Ovary (tissue), 9 donors: ENCODE results near the gene IFNK. TPM values are rescaled to one million over a fixed set of nuclear protein-coding genes. Genes with fewer than 3 reads are reported as not detected.

Experiments used
- DNase-seq, 5 donors: peaks; one replicate each; pipeline ENCODE4 v3.0.0-alpha.2; 2019 to 2020
- H3K27ac ChIP-seq, 2 donors: fragments of 200-600 bp; one replicate each; pipeline versions ENCODE4 v1.5.1 to v1.8.0; 2019 to 2022
- H3K27me3 ChIP-seq: fragments of 200-600 bp; one replicate; pipeline ENCODE4 v1.8.0; 2022
- H3K36me3 ChIP-seq: fragments of 200-600 bp; sonication (generic); one replicate; pipeline ENCODE4 v1.5.1; 2019
- H3K4me1 ChIP-seq: one replicate; pipeline ENCODE4 v1.8.1; 2013; ENCODE audit warnings: mild to moderate bottlenecking, moderate library complexity; ENCODE audit not compliant: insufficient read depth
- H3K4me3 ChIP-seq: fragments of 200-600 bp; sonication (generic); one replicate; pipeline ENCODE4 v1.5.1; 2017
- H3K9me3 ChIP-seq, 2 donors: fragments of 200-600 bp in 1 of 2; sonication (generic) in 1 of 2; one replicate each; pipeline versions ENCODE4 v1.5.1 to v1.8.1; 2013 to 2019; ENCODE audit warnings: mild to moderate bottlenecking in 1 of 2, moderate library complexity in 1 of 2
- CTCF ChIP-seq, 3 donors: fragments of 450-650 bp in 2 of 3; fragments of 200-600 bp in 1 of 3; IDR thresholded peaks; one replicate each; pipeline versions ENCODE4 v1.5.1 to v1.8.0; 2016 to 2022; ENCODE audit warnings: antibody characterized with exemption in 3 of 3, mild to moderate bottlenecking in 1 of 3
- EP300 ChIP-seq: sonication (generic); formaldehyde crosslinking; IDR thresholded peaks from one replicate; pipeline ENCODE4 v1.6.1; 2017; ENCODE audit warnings: antibody characterized with exemption
- POLR2A ChIP-seq: fragments of 450-650 bp; IDR thresholded peaks from one replicate; pipeline ENCODE4 v1.6.1; 2017; ENCODE audit warnings: antibody characterized with exemption, mild to moderate bottlenecking, moderate library complexity
- WGBS, 3 donors: extraction: QIAGEN DNeasy Blood & Tissue Kit in 1 of 3; methylation state at CpG; one replicate each; pipeline versions ENCODE4 v1.1.5 to v1.1.7; 2013 to 2017; 5-methylcytosine and 5-hydroxymethylcytosine counted together
- intact Hi-C, 4 donors: fragments of 100-400 bp; cut with DNase I; formaldehyde crosslinking; loops; one replicate each; pipeline versions ENCODE4 v1.11.0 to v1.15.1; 2022 to 2023
- polyA plus RNA-seq, 2 donors: library from polyadenylated mRNA; stranded (reverse); fragments of 200-250 nt in 1 of 2; fragments of 350-450 nt in 1 of 2; fragmentation: Illumina TruSeq in 1 of 2; extraction: RNeasy Lipid Tissue Mini Kit (QIAGEN cat#74804) in 1 of 2; gene quantifications; one replicate each; pipeline ENCODE4 v1.2.3, GENCODE V29; 2013 to 2014
- total RNA-seq, 7 donors: library from RNA; depleted of rRNA in 2 of 7; stranded (reverse); fragments of >200 nt in 2 of 7; fragmentation: NEBNext Ultra II Directional in 3 of 7; extraction: Animal tissue kit (Norgen Biotek cat#: 25700) in 3 of 7; gene quantifications; one replicate each; pipeline versions ENCODE4 v1.1.0 to v1.2.4, GENCODE V29; 2016 to 2023
- donor health status: DM: no; HTN: no; CAD: no; lungs with moderate emphysema.
- donor health status: DM: no; HTN: no; CAD: no.
- donor health status: Bipolar disorder and iron deficiency.
- donor health status: DM: yes; HTN: yes; CAD: no.
- donor health status: DM: no; HTN: no; CAD: no.
- donor health status: DM: yes; HTN: yes; CAD: no.

Gene IFNK
- total and polyA plus RNA-seq, 9 donors: not detected

GRCh38 chr9:27519466-27520465 lies 4.3 kb upstream of the IFNK start:
- H3K27ac ChIP-seq: no peak overlapping the region
- no peak overlapping the region for H3K4me3 ChIP-seq
- peaks cover 8% of the 10 kb centered on the region for H3K4me1 ChIP-seq
- H3K36me3 ChIP-seq: no peaks in the 10 kb centered on the region
- no peaks in the 10 kb centered on the region for H3K9me3 ChIP-seq
- WGBS, 3 donors: 79 to 89% (median 80%) methylated on average over 10 of the region's 10 CpGs
- H3K27me3 ChIP-seq: no peaks in the 10 kb centered on the region
- DNase-seq: no peak
- intact Hi-C loops: loop anchor here in 3 of 4 donors (10.0 kb wide), 2 partner anchors 45 to 155 kb away; no protein-coding TSS in a partner anchor
- TF ChIP-seq EP300 (no peak), POLR2A (no peak), CTCF (IDR thresholded peaks at IDR 0.05) (no peak)

GRCh38 chr9:27520986-27521385 lies 3.1 kb upstream of the IFNK start:
- TF ChIP-seq POLR2A (no peak), CTCF (IDR thresholded peaks at IDR 0.05) (no peak), EP300 (no peak)
- Histone ChIP-seq H3K9me3 (no peaks in the 10 kb centered on the region), H3K27me3 (no peaks in the 10 kb centered on the region), H3K27ac (no peak overlapping the region), H3K4me1 (peaks cover 6% of the 10 kb centered on the region), H3K36me3 (no peaks in the 10 kb centered on the region), H3K4me3 (no peak overlapping the region)
- intact Hi-C loops: loop anchor here in 3 of 4 donors (10.0 kb wide), 2 partner anchors 46 to 156 kb away; no protein-coding TSS in a partner anchor
- 79 to 87% (median 81%) methylated on average over 4 of the region's 4 CpGs for WGBS, 3 donors
- no peak for DNase-seq

- TF ChIP-seq POLR2A: no peak
- H3K4me3 ChIP-seq: no peak overlapping the region
- H3K27me3 ChIP-seq: no peaks in the 10 kb centered on the region
- H3K4me1 ChIP-seq: peaks cover 10% of the 10 kb centered on the region
- H3K9me3 ChIP-seq: no peaks in the 10 kb centered on the region
- H3K27ac ChIP-seq: no peak overlapping the region
- no peaks in the 10 kb centered on the region for H3K36me3 ChIP-seq
- intact Hi-C loops: loop anchor here in 3 of 4 donors (10.0 kb wide), 2 partner anchors 48 to 158 kb away; no protein-coding TSS in a partner anchor
- no peak for DNase-seq
These were observed 949 bp upstream of the IFNK start for GRCh38 chr9:27523141-27523540.

GRCh38 chr9:27527702-27528075 lies 3.6 kb downstream of the IFNK start:
- no peak for DNase-seq
- 17 to 24% (median 20%) methylated on average over 8 of the region's 8 CpGs for WGBS, 3 donors
- TF ChIP-seq POLR2A (no peak), CTCF (IDR thresholded peaks at IDR 0.05) (no peak), EP300 (no peak)
- Histone ChIP-seq H3K36me3 (no peaks in the 10 kb centered on the region), H3K9me3 (no peaks in the 10 kb centered on the region), H3K4me1 (peaks cover 9% of the 10 kb centered on the region), H3K4me3 (peak overlapping the region; percentile 68), H3K27me3 (no peaks in the 10 kb centered on the region), H3K27ac (peak overlapping the region; percentile 91 to 92)
- intact Hi-C loops: loop anchor here (2.0 to 10.0 kb wide), 5 partner anchors 53 to 190 kb away; no protein-coding TSS in a partner anchor
